Ammon's horn (tissue), 1 donor: ENCODE results near the gene CASP3.
"Not testable (repeated sequence)": the region's sequence is repeated elsewhere in the genome, so short reads cannot be mapped to it uniquely, and the experiment has no call there.

Experiments used
- DNase-seq: peaks from one replicate; pipeline ENCODE4 v3.0.0-alpha.2; 2016; ENCODE audit warnings: low spot score

Gene CASP3

GRCh38 chr4:184664445-184665210, 15.4 kb upstream of the CASP3 start:
- DNase-seq: no peak

GRCh38 chr4:184662236-184662635, 13.0 kb upstream of the CASP3 start:
- DNase-seq: no peak

GRCh38 chr4:184660978-184661377, 11.7 kb upstream of the CASP3 start:
- DNase-seq: no peak

- not testable (repeated sequence) for DNase-seq
Measured at GRCh38 chr4:184657820-184658219, 8.6 kb upstream of the CASP3 start.

GRCh38 chr4:184657144-184657543, 7.9 kb upstream of the CASP3 start:
- DNase-seq: no peak

- no peak for DNase-seq
Measured at GRCh38 chr4:184655889-184656869, 6.9 kb upstream of the CASP3 start.

GRCh38 chr4:184653650-184654049, 4.4 kb upstream of the CASP3 start:
- DNase-seq: no peak

GRCh38 chr4:184652681-184653080, 3.4 kb upstream of the CASP3 start:
- not testable (repeated sequence) for DNase-seq

GRCh38 chr4:184651899-184652298, 2.7 kb upstream of the CASP3 start:
- DNase-seq: no peak

GRCh38 chr4:184649971-184650855, 966 bp upstream of the CASP3 start:
- peak; percentile 55 for DNase-seq

- DNase-seq: peak; percentile 66
Measured at GRCh38 chr4:184648313-184649025, 778 bp downstream of the CASP3 start.

GRCh38 chr4:184648054-184648312, 1.3 kb downstream of the CASP3 start:
- DNase-seq: no peak

GRCh38 chr4:184647266-184648053, 1.8 kb downstream of the CASP3 start:
- no peak for DNase-seq

GRCh38 chr4:184645904-184646610, 3.2 kb downstream of the CASP3 start:
- peak; percentile 47 for DNase-seq

- no peak for DNase-seq
Measured at GRCh38 chr4:184644553-184645307, 4.5 kb downstream of the CASP3 start.

- no peak for DNase-seq
Measured at GRCh38 chr4:184643731-184644130, 5.5 kb downstream of the CASP3 start.

GRCh38 chr4:184641451-184641850, 7.8 kb downstream of the CASP3 start:
- DNase-seq: no peak

- DNase-seq: no peak
Measured at GRCh38 chr4:184641022-184641421, 8.2 kb downstream of the CASP3 start.

GRCh38 chr4:184636897-184637296, 12.3 kb downstream of the CASP3 start:
- no peak for DNase-seq
